ENCODE results near the gene SMYD1.

Gene SMYD1

DNA sequence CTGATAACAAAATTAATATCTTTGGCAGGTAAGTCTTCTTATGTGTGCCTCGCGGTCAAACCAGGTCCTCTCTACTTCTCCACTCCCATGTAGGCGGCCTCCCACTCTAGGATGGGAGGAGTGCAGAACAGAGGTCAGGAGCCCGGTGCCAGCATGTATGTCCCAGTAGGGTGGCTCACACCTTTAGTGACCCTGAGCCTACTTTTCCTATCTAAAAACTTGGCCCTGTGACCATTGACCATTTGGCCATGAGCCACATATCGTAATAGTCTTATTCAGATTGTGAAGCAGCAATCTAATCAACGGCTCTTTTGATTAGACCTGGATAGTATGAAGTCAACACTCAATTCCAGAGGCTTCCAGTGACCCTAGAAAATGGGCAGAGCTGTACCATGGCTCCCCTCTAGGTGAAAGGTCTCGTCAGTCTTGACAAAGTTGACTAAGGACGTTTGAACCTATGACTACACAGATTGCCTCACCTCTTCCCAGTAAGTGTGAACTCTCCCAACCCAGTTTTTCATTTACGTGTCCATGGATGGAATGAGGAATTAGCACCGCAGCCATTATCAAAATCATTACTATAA lies 77.4 kb downstream of the SMYD1 start:
- ChIA-PET CTCF (interaction anchor here (0.6 kb wide), 1 partner anchor 60 kb away, joined by 3 read pairs; no protein-coding TSS in a partner anchor), POLR2A (no interaction called here)
- TF ChIP-seq, protein P1, sequence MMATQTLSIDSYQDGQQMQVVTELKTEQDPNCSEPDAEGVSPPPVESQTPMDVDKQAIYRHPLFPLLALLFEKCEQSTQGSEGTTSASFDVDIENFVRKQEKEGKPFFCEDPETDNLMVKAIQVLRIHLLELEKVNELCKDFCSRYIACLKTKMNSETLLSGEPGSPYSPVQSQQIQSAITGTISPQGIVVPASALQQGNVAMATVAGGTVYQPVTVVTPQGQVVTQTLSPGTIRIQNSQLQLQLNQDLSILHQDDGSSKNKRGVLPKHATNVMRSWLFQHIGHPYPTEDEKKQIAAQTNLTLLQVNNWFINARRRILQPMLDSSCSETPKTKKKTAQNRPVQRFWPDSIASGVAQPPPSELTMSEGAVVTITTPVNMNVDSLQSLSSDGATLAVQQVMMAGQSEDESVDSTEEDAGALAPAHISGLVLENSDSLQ (IDR thresholded peaks at IDR 0.05): no peak
- TF ChIP-seq TARDBP (IDR thresholded peaks at IDR 0.05): no peak
- TF ChIP-seq ZNF384 (IDR thresholded peaks at IDR 0.05): no peak
- no peak for TF ChIP-seq LEF1 (IDR thresholded peaks at IDR 0.05; ENCODE audit: borderline replicate concordance)
- no peak for TF ChIP-seq FOXA1 (IDR thresholded peaks at IDR 0.05)
- TF ChIP-seq CTBP1 (IDR thresholded peaks at IDR 0.05; ENCODE audit: borderline replicate concordance): no peak
- no peak for TF ChIP-seq SUZ12 (IDR thresholded peaks at IDR 0.05)
- TF ChIP-seq BHLHE40 (IDR thresholded peaks at IDR 0.05; ENCODE audit: borderline replicate concordance): no peak
- TF ChIP-seq NFRKB (IDR thresholded peaks at IDR 0.05): no peak
- TF ChIP-seq FOXM1 (IDR thresholded peaks at IDR 0.05; ENCODE audit: borderline replicate concordance): no peak
- TF ChIP-seq L3MBTL2 (conservative IDR thresholded peaks at IDR 0.05): no peak
- no peak for TF ChIP-seq FOXK2 (IDR thresholded peaks at IDR 0.05)
- TF ChIP-seq HDGF (IDR thresholded peaks at IDR 0.05; ENCODE audit: borderline replicate concordance): no peak
- TF ChIP-seq ELF4 (IDR thresholded peaks at IDR 0.05): no peak
- no peak for TF ChIP-seq ARNT (IDR thresholded peaks at IDR 0.05)
- no peak for TF ChIP-seq SP1 (IDR thresholded peaks at IDR 0.05)
- no peak for DNase-seq (ENCODE audit: extremely low spot score)

DNA sequence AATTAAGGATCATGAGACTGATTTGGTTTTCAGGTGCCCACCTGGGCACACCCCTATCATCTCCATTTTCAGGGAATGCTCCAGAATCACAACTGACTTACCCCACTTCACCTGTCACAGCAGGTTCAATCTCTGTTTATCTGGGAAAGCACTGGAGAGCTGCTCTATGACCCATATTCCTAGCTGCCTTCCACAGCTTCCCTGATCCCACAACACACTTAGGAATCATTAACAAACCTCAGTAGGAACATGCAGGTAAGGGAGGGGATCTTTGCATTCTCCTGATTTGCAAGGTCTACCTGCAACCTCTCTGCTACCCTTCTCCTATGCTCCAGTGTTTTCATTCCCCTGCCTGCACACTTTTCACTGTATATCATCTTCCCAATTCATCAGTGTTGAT lies 79.0 kb downstream of the SMYD1 start:
- no peak for DNase-seq (ENCODE audit: extremely low spot score)
- no peak for TF ChIP-seq ARNT (IDR thresholded peaks at IDR 0.05)
- no peak for TF ChIP-seq SUZ12 (IDR thresholded peaks at IDR 0.05)
- no peak for TF ChIP-seq TARDBP (IDR thresholded peaks at IDR 0.05)
- no peak for TF ChIP-seq ELF4 (IDR thresholded peaks at IDR 0.05)
- no peak for TF ChIP-seq BHLHE40 (IDR thresholded peaks at IDR 0.05; ENCODE audit: borderline replicate concordance)
- TF ChIP-seq FOXM1 (IDR thresholded peaks at IDR 0.05; ENCODE audit: borderline replicate concordance): no peak
- TF ChIP-seq FOXA1 (IDR thresholded peaks at IDR 0.05): no peak
- TF ChIP-seq FOXK2 (IDR thresholded peaks at IDR 0.05): no peak
- no peak for TF ChIP-seq HDGF (IDR thresholded peaks at IDR 0.05; ENCODE audit: borderline replicate concordance)
- TF ChIP-seq L3MBTL2 (conservative IDR thresholded peaks at IDR 0.05): no peak
- TF ChIP-seq CTBP1 (IDR thresholded peaks at IDR 0.05; ENCODE audit: borderline replicate concordance): no peak
- TF ChIP-seq SP1 (IDR thresholded peaks at IDR 0.05): no peak
- no peak for TF ChIP-seq LEF1 (IDR thresholded peaks at IDR 0.05; ENCODE audit: borderline replicate concordance)
- TF ChIP-seq, protein P1 (IDR thresholded peaks at IDR 0.05): no peak
- no peak for TF ChIP-seq ZNF384 (IDR thresholded peaks at IDR 0.05)
- TF ChIP-seq NFRKB (IDR thresholded peaks at IDR 0.05): no peak
- ChIA-PET POLR2A (no interaction called here), CTCF (no interaction called here)

DNA sequence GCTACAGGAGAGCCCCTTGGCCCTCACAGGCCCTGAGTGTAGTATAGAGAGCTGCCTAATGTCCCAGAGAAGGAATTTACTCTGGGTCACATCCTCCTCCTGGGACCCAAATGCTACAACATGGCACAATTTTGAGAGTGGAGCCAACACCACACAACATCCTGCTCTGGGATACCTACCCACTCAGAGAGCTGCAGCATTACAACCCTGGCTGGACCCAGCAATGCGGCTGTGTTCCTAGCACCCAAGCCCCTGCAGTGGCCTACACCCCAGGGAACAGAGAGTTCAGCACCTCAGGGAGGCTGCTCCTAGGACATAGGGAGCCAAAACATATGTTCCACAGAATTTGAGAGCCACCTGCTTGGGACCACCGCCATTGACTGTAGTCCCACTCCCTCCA lies 79.5 kb downstream of the SMYD1 start:
- ChIA-PET POLR2A (no interaction called here), CTCF (no interaction called here)
- DNase-seq (ENCODE audit: extremely low spot score): no peak
- TF ChIP-seq ZNF384 (IDR thresholded peaks at IDR 0.05) (no peak), FOXK2 (IDR thresholded peaks at IDR 0.05) (no peak), ARNT (IDR thresholded peaks at IDR 0.05) (no peak), TARDBP (IDR thresholded peaks at IDR 0.05) (no peak), FOXM1 (IDR thresholded peaks at IDR 0.05; ENCODE audit: borderline replicate concordance) (no peak), CTBP1 (IDR thresholded peaks at IDR 0.05; ENCODE audit: borderline replicate concordance) (no peak), NFRKB (IDR thresholded peaks at IDR 0.05) (no peak)

DNA sequence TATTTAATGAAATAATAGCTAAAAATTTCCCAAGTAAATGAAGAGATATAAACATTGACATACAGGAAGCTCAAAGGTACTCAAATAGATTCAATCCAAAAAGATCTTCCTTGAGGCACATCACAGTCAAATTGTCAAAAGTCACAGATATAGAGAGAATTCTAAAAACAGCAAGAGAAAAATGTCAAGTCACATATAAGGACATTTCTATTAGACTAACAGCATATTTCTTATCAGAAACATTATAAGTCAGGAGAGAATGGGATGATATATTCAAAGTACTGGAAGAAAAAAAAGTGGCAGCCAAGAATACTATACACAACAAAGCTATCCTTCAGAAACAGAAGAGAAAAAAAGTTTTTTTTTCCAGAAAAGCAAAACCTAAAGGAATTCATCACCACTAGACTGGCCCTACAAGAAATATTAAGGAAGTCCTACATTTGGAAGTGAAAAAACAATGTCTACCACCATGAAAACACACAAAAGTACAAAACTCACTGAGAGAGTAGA lies 81.4 kb downstream of the SMYD1 start:
- TF ChIP-seq L3MBTL2 (conservative IDR thresholded peaks at IDR 0.05): no peak
- TF ChIP-seq CTBP1 (IDR thresholded peaks at IDR 0.05; ENCODE audit: borderline replicate concordance): no peak
- no peak for TF ChIP-seq NFRKB (IDR thresholded peaks at IDR 0.05)
- no peak for TF ChIP-seq FOXA1 (IDR thresholded peaks at IDR 0.05)
- no peak for TF ChIP-seq ZNF384 (IDR thresholded peaks at IDR 0.05)
- TF ChIP-seq FOXM1 (IDR thresholded peaks at IDR 0.05; ENCODE audit: borderline replicate concordance): no peak
- TF ChIP-seq LEF1 (IDR thresholded peaks at IDR 0.05; ENCODE audit: borderline replicate concordance): no peak
- no peak for TF ChIP-seq ARNT (IDR thresholded peaks at IDR 0.05)
- no peak for TF ChIP-seq ELF4 (IDR thresholded peaks at IDR 0.05)
- TF ChIP-seq HDGF (IDR thresholded peaks at IDR 0.05; ENCODE audit: borderline replicate concordance): no peak
- TF ChIP-seq TARDBP (IDR thresholded peaks at IDR 0.05): no peak
- no peak for TF ChIP-seq SP1 (IDR thresholded peaks at IDR 0.05)
- TF ChIP-seq FOXK2 (IDR thresholded peaks at IDR 0.05): no peak
- no peak for TF ChIP-seq BHLHE40 (IDR thresholded peaks at IDR 0.05; ENCODE audit: borderline replicate concordance)
- TF ChIP-seq, protein P1 (IDR thresholded peaks at IDR 0.05): no peak
- TF ChIP-seq SUZ12 (IDR thresholded peaks at IDR 0.05): no peak
- CTCF ChIA-PET: no interaction called here
- no peak for DNase-seq (ENCODE audit: extremely low spot score)
- POLR2A ChIA-PET: no interaction called here

DNA sequence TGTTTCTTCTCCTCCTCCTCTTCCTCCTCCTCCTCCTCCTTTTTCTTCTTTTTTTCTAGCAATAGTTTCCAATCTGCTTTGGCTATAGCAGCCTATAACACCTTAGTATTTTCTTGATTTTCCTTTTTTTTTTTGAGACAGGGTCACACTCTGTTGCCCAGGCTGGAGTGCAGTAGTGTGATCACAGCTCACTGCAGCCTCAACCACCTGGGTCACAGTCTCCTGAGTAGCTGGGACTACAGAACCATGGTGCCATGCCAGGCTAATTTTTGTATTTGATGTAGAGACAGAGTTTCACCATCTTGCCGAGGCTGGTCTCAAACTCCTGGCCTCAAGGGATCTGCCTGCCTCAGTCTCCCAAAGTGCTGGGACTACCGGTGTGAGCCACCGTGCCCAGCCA lies 91.9 kb downstream of the SMYD1 start:
- no peak for DNase-seq (ENCODE audit: extremely low spot score)
- POLR2A ChIA-PET: interaction anchor here (1.0 kb wide), 1 partner anchor 99 kb away, joined by 4 read pairs; no protein-coding TSS in a partner anchor
- CTCF ChIA-PET: interaction anchor here (3.1 kb wide), 1 partner anchor 99 kb away, joined by 22 read pairs; no protein-coding TSS in a partner anchor
- TF ChIP-seq NFRKB (IDR thresholded peaks at IDR 0.05) (no peak), ELF4 (IDR thresholded peaks at IDR 0.05) (no peak), FOXA1 (IDR thresholded peaks at IDR 0.05) (no peak), TARDBP (IDR thresholded peaks at IDR 0.05) (no peak), LEF1 (IDR thresholded peaks at IDR 0.05; ENCODE audit: borderline replicate concordance) (no peak), CTBP1 (IDR thresholded peaks at IDR 0.05; ENCODE audit: borderline replicate concordance) (no peak), ZNF384 (IDR thresholded peaks at IDR 0.05) (no peak)
- TF ChIP-seq, protein P1 (IDR thresholded peaks at IDR 0.05): no peak
